Germinal center (tissue), 1 donor: ENCODE measurements around the gene XAF1.
"Not testable (repeated sequence)": the region's sequence is repeated elsewhere in the genome, so short reads cannot be mapped to it uniquely, and the experiment has no call there.

ENCODE experiments used
- DNase-seq: peaks from one replicate; pipeline ENCODE4 v3.0.0; 2012; ENCODE audit warnings: mixed read lengths, low spot score

Gene XAF1

GRCh38 chr17:6753546-6753945 lies 2.3 kb upstream of the XAF1 start:
- DNase-seq: no peak

- no peak for DNase-seq
These were observed 565 bp upstream of the XAF1 start for GRCh38 chr17:6755281-6755680.

- no peak for DNase-seq
These were observed 682 bp downstream of the XAF1 start for GRCh38 chr17:6756425-6757031.

GRCh38 chr17:6757747-6758146 lies 1.9 kb downstream of the XAF1 start:
- DNase-seq: no peak

- DNase-seq: no peak
These were observed 5.9 kb downstream of the XAF1 start for GRCh38 chr17:6761779-6762178.

- DNase-seq: no peak
These were observed 12.6 kb downstream of the XAF1 start for GRCh38 chr17:6768447-6768846.

GRCh38 chr17:6772016-6772415 lies 16.2 kb downstream of the XAF1 start:
- no peak for DNase-seq

GRCh38 chr17:6774906-6775305 lies 19.1 kb downstream of the XAF1 start:
- DNase-seq: not testable (repeated sequence)

GRCh38 chr17:6775871-6776405 lies 20.1 kb downstream of the XAF1 start, which contains the start of gene FBXO39:
TSS of gene FBXO39 (plus strand) at chr17:6776215. CDS start at chr17:6779869, 3,654 bp downstream.
- DNase-seq: no peak

GRCh38 chr17:6779411-6779810 lies 23.6 kb downstream of the XAF1 start:
- no peak for DNase-seq

GRCh38 chr17:6780001-6780400 lies 24.2 kb downstream of the XAF1 start:
- DNase-seq: no peak

- DNase-seq: no peak
These were observed 25.0 kb downstream of the XAF1 start for GRCh38 chr17:6780886-6781285.

GRCh38 chr17:6782244-6782643 lies 26.4 kb downstream of the XAF1 start:
- DNase-seq: no peak

GRCh38 chr17:6786618-6787017 lies 30.8 kb downstream of the XAF1 start:
- no peak for DNase-seq

- no peak for DNase-seq
These were observed 31.3 kb downstream of the XAF1 start for GRCh38 chr17:6787081-6787693.

- no peak for DNase-seq
These were observed 33.3 kb downstream of the XAF1 start for GRCh38 chr17:6789146-6789545.

GRCh38 chr17:6793748-6794493 lies 38.1 kb downstream of the XAF1 start:
- no peak for DNase-seq

GRCh38 chr17:6796017-6796886 lies 40.4 kb downstream of the XAF1 start:
- no peak for DNase-seq

GRCh38 chr17:6796887-6797490 lies 41.1 kb downstream of the XAF1 start:
- no peak for DNase-seq

- no peak for DNase-seq
These were observed 42.0 kb downstream of the XAF1 start for GRCh38 chr17:6797718-6798351.

- DNase-seq: no peak
These were observed 43.9 kb downstream of the XAF1 start for GRCh38 chr17:6799738-6800137.
